ENCODE measurements around the gene KBTBD7.
A peak's percentile ranks its signal among the peaks of the same experiment; 100 is the strongest.

- TF ChIP-seq CTCF (IDR thresholded peaks at IDR 0.05 in 2 of 3, conservative IDR thresholded peaks at IDR 0.05 in 1 of 3; ENCODE audit: borderline replicate concordance in 1 of 3, insufficient read depth in 1 of 3, low read depth in 2 of 3, low read length in 2 of 3) (peak in 2 of 3 experiments; percentile 20 to 36; a peak in 1 of 6 replicates), ATF3 (IDR thresholded peaks at IDR 0.05) (no peak), POLR2A (IDR thresholded peaks at IDR 0.05; ENCODE audit: borderline replicate concordance, extremely low read depth, insufficient read depth, insufficient read length) (no peak), ZFX (IDR thresholded peaks at IDR 0.05) (no peak), CEBPB (IDR thresholded peaks at IDR 0.05; ENCODE audit: low read depth) (no peak), POLR2AphosphoS5 (IDR thresholded peaks at IDR 0.05; ENCODE audit: low read depth, low read length) (no peak), REST (IDR thresholded peaks at IDR 0.05; ENCODE audit: low read depth) (no peak), ZBTB33 (IDR thresholded peaks at IDR 0.05; ENCODE audit: extremely low read depth, insufficient replicate concordance, low read length) (no peak), RAD21 (IDR thresholded peaks at IDR 0.05; ENCODE audit: low read depth) (peak; percentile 38; the same call in 1 of the 2 replicates), SP1 (IDR thresholded peaks at IDR 0.05; ENCODE audit: low read depth) (no peak), EZH2phosphoT487 (IDR thresholded peaks at IDR 0.05; ENCODE audit: borderline replicate concordance) (no peak), CBX3 (IDR thresholded peaks at IDR 0.05; ENCODE audit: low read depth) (no peak)
Measured at GRCh38 chr13:41196620-41197019, 2.3 kb upstream of the KBTBD7 start.

All from HCT116 (cell line).